Omental fat pad (tissue), 4 donors: Measurements from ENCODE around the gene BAZ2A. TPM values are rescaled to one million over a fixed set of nuclear protein-coding genes. Genes with fewer than 3 reads are reported as not detected.
"Not testable (repeated sequence)": the region's sequence is repeated elsewhere in the genome, so short reads cannot be mapped to it uniquely, and the experiment has no call there.

Source experiments
- ATAC-seq: fragments of 150-250 bp; one replicate; pipeline ENCODE4 v1.9.1; 2016; ENCODE audit warnings: mild to moderate bottlenecking, moderate library complexity; ENCODE audit not compliant: low FRiP score
- DNase-seq: peaks from one replicate; pipeline ENCODE4 v3.0.0-alpha.2; 2019; ENCODE audit warnings: low spot score
- total RNA-seq, 4 donors: library from RNA; depleted of rRNA; stranded (reverse); fragments of >200 nt; gene quantifications; one replicate each; pipeline ENCODE4 v1.1.0, GENCODE V29; 2016
- TF ChIP-seq, protein P1 (sequence below), 3 donors: fragments of 450-650 bp; IDR thresholded peaks; one replicate each; pipeline ENCODE4 v1.5.1; 2016 to 2017; ENCODE audit warnings: antibody characterized with exemption in 3 of 3, mild to moderate bottlenecking in 3 of 3, moderate library complexity in 2 of 3

The BAZ2A gene
- total RNA-seq, 4 donors from 2014 or later, result 43.1 to 124 (median 74.1) TPM

DNA sequence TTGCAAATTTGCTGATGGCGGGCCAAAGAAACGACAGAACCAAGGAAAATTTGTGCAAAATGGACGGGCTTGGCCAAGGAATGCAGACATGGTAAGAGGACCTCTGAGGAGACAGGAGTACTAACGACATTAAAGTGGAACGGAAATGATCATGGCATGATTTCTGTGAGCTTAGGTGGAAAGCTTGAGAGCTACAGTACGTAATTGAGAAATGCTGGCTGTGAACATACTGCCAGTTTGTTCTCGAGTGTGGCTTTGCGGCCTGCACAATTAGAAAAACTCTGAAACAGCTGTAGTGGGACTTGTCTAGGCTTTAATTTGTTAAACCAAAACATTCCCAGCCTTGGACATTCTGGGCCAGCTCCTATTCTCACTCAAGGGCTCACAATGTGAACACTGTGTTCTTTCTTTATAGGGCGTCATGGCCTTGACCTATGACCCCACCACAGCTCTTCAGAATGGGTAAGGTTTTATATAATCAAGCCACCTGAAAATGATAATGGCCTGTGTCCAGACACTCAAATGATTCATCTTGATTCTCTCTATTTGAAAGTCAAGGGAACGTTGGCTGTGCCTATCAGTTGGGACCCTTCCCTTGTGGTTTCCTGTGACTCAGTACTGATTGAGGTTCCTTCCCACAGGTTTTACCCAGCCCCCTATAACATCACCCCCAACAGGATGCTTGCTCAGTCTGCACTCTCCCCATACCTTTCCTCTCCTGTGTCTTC, 48.5 kb downstream of the BAZ2A start:
- TF ChIP-seq, protein P1, sequence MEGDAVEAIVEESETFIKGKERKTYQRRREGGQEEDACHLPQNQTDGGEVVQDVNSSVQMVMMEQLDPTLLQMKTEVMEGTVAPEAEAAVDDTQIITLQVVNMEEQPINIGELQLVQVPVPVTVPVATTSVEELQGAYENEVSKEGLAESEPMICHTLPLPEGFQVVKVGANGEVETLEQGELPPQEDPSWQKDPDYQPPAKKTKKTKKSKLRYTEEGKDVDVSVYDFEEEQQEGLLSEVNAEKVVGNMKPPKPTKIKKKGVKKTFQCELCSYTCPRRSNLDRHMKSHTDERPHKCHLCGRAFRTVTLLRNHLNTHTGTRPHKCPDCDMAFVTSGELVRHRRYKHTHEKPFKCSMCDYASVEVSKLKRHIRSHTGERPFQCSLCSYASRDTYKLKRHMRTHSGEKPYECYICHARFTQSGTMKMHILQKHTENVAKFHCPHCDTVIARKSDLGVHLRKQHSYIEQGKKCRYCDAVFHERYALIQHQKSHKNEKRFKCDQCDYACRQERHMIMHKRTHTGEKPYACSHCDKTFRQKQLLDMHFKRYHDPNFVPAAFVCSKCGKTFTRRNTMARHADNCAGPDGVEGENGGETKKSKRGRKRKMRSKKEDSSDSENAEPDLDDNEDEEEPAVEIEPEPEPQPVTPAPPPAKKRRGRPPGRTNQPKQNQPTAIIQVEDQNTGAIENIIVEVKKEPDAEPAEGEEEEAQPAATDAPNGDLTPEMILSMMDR (IDR thresholded peaks at IDR 0.05), result no peak
- DNase-seq, result no peak
- no peak for ATAC-seq

DNA sequence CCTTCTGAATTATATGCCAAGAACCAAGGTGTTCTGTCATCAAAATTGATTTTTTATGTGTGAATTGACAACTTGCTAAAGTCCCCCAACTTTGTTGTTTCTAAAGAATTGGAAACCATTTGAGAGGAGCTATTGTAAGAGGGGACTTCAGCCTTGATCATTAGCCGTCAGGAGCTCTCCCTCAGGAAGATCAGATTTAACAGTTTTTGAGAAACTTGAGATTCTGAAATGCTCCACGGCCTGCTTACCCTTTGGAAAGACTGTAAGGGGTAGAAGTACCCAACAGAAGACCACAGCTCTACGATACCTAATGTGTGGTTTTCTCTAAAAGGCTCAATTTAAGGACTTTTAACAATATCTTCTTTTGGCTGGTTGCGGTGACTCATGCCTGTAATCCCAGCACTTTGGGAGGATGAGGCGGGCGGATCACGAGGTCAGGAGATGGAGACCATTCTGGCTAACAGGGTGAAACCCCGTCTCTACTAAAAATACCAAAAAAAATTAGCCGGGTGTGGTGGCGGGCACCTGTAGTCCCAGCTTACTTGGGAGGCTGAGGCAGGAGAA, 51.1 kb downstream of the BAZ2A start:
- no peak for ATAC-seq
- TF ChIP-seq, protein P1 (IDR thresholded peaks at IDR 0.05), result no peak
- no peak for DNase-seq

DNA sequence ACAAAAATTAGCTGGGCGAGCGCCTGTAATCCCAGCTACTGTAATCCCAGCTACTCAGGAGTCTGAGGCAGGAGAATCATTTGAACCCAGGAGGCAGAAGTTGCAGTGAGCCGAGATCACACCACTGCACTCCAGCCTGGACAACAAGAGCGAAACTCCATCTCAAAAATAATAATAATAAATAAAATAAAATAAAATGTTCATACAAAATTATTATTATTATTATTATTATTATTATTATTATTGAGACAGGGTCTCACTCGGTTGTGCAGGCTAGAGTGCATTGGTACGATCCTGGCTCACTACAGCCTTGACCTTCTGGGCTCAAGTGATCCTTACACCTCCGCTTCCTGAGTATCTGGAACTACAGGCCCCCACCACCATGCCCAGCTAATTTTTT, 52.9 kb downstream of the BAZ2A start:
- DNase-seq, ATAC-seq: not testable (repeated sequence)

DNA sequence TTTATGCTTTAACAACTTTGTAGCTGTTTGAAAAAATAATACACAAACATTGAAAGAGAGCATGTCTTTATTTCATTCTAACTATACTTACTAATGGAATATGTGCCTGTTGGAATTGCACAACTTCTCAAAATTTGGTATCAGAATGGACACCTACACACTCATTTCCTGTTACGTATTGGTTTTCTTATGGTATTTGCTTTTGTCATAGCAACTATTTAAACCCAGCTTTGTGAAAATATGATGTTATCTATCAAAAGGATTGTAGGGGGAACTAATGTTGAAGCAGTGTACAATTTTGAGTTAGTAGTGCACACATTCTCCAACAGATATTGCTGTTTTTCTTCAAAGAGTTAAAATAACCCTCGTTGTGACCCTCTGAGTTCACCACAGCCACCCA, 55.9 kb downstream of the BAZ2A start:
- TF ChIP-seq, protein P1 (IDR thresholded peaks at IDR 0.05), result no peak
- ATAC-seq, result no peak
- DNase-seq, result no peak

DNA sequence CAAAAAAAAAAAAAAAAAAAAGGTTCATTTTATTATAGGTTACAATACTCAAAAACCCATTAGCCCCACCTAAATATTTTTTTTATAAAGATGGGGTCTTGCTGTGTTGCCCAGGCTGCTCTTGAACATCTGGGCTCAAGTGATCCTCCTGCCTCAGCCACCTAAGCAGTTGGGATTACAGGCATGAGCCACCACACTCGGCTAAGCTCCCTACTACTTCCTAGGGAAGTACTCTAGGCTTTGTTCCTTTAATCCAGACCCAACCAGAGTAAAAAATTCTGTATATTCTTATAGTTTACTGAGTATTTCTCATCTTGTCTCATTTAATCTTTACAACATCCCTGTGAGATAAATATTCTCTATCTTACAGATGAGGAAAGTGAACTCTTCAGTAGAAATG, 57.8 kb downstream of the BAZ2A start:
- DNase-seq, result no peak
- no peak for ATAC-seq
- TF ChIP-seq, protein P1 (IDR thresholded peaks at IDR 0.05), result no peak

DNA sequence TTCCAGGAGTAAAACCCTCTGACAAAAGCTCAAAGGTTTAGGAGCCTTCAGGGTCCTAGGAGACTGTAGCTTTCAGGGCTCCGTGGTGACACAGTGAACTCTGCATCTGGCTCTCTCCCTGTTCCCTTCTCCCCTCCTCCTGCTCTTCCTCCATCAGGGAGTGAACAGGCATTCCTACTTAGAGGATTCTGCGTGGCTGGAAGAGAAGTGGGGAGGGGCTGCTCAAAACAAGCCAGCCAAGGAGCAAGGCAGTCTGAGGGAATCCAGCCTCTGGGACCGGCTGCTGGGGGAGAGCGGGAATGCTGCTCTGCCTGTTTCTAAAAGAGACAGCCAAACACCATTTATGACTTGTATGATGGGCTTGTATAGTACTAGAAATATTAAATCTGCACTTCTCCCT, 59.0 kb downstream of the BAZ2A start:
- DNase-seq (no peak), ATAC-seq (no peak)
- TF ChIP-seq, protein P1 (IDR thresholded peaks at IDR 0.05), result no peak

DNA sequence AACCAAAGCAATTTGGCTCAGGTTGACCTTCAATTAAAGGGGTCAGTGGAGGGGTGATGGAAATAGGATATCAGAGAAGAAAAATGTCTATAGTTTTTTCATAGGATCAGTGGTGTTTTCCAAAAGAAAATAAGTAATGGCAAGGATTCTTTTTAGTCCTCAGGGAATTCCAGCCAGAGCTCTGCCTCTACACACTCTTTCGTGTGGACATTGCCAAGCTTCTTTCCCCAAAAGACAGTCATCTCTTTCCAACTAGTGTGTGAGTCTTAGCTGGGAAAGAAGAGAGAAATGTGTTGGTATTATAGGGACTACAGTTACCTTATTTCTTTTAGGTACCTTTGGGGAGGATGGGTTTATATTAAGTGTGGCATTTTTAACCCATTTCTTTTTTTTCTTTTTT, 62.0 kb downstream of the BAZ2A start:
- no peak for ATAC-seq
- no peak for DNase-seq
- TF ChIP-seq, protein P1 (IDR thresholded peaks at IDR 0.05), result no peak
